Measurements from ENCODE around the gene DUOX2.
"Not testable (repeated sequence)": the region's sequence is repeated elsewhere in the genome, so short reads cannot be mapped to it uniquely, and the experiment has no call there.

Gene DUOX2

GRCh38 chr15:45089712-45090373 lies 24.1 kb downstream of the DUOX2 start:
- H3K4me3 ChIP-seq (ENCODE audit: low read depth in 1 of 2, low read length in 1 of 2), result no peak overlapping the region
- peaks cover 9% of the 10 kb centered on the region for H3K27me3 ChIP-seq
- no peaks in the 10 kb centered on the region for H3K36me3 ChIP-seq
- no peaks in the 10 kb centered on the region for H3K4me1 ChIP-seq (ENCODE audit: control insufficient read depth in 1 of 2, insufficient read depth in 1 of 2, low read depth in 1 of 2, low read length in 1 of 2)
- TF ChIP-seq CTCF (IDR thresholded peaks at IDR 0.05), result no peak
- H3K27ac ChIP-seq, result no peak overlapping the region
- H3K9me3 ChIP-seq, result no peaks in the 10 kb centered on the region

- TF ChIP-seq CTCF (IDR thresholded peaks at IDR 0.05), result no peak
- Histone ChIP-seq H3K9me3 (no peaks in the 10 kb centered on the region), H3K27ac (no peak overlapping the region), H3K27me3 (peaks cover 9% of the 10 kb centered on the region), H3K4me1 (ENCODE audit: control insufficient read depth in 1 of 2, insufficient read depth in 1 of 2, low read depth in 1 of 2, low read length in 1 of 2) (no peaks in the 10 kb centered on the region), H3K4me3 (ENCODE audit: low read depth in 1 of 2, low read length in 1 of 2) (no peak overlapping the region), H3K36me3 (no peaks in the 10 kb centered on the region)
These were observed 24.9 kb downstream of the DUOX2 start for GRCh38 chr15:45088801-45089711.

- Histone ChIP-seq H3K4me1 (ENCODE audit: control insufficient read depth in 1 of 2, insufficient read depth in 1 of 2, low read depth in 1 of 2, low read length in 1 of 2) (no peaks in the 10 kb centered on the region), H3K9me3 (no peaks in the 10 kb centered on the region), H3K36me3 (no peaks in the 10 kb centered on the region), H3K27ac (no peak overlapping the region), H3K4me3 (ENCODE audit: low read depth in 1 of 2, low read length in 1 of 2) (no peak overlapping the region), H3K27me3 (peaks cover 9% of the 10 kb centered on the region)
- TF ChIP-seq CTCF (IDR thresholded peaks at IDR 0.05), result no peak
These were observed 26.5 kb downstream of the DUOX2 start for GRCh38 chr15:45087513-45087912.

- Histone ChIP-seq H3K9me3 (no peaks in the 10 kb centered on the region), H3K27me3 (peaks cover 9% of the 10 kb centered on the region), H3K27ac (no peak overlapping the region), H3K4me1 (ENCODE audit: control insufficient read depth in 1 of 2, insufficient read depth in 1 of 2, low read depth in 1 of 2, low read length in 1 of 2) (no peaks in the 10 kb centered on the region), H3K36me3 (no peaks in the 10 kb centered on the region), H3K4me3 (ENCODE audit: low read depth in 1 of 2, low read length in 1 of 2) (no peak overlapping the region)
- no peak for TF ChIP-seq CTCF (IDR thresholded peaks at IDR 0.05)
These were observed 29.8 kb downstream of the DUOX2 start for GRCh38 chr15:45084163-45084562.

GRCh38 chr15:45083223-45083622 lies 30.7 kb downstream of the DUOX2 start:
- H3K36me3 ChIP-seq, result no peaks in the 10 kb centered on the region
- no peak overlapping the region for H3K4me3 ChIP-seq (ENCODE audit: low read depth in 1 of 2, low read length in 1 of 2)
- no peak overlapping the region for H3K27ac ChIP-seq
- no peak for TF ChIP-seq CTCF (IDR thresholded peaks at IDR 0.05)
- H3K4me1 ChIP-seq (ENCODE audit: control insufficient read depth in 1 of 2, insufficient read depth in 1 of 2, low read depth in 1 of 2, low read length in 1 of 2), result no peaks in the 10 kb centered on the region
- peaks cover 9% of the 10 kb centered on the region for H3K27me3 ChIP-seq
- no peaks in the 10 kb centered on the region for H3K9me3 ChIP-seq

- not testable (repeated sequence) for H3K27ac ChIP-seq; H3K4me3 ChIP-seq (ENCODE audit: low read depth in 1 of 2, low read length in 1 of 2); H3K9me3 ChIP-seq; H3K27me3 ChIP-seq; H3K36me3 ChIP-seq; H3K4me1 ChIP-seq (ENCODE audit: control insufficient read depth in 1 of 2, insufficient read depth in 1 of 2, low read depth in 1 of 2, low read length in 1 of 2)
These were observed 31.6 kb downstream of the DUOX2 start for GRCh38 chr15:45082412-45082811.

- not testable (repeated sequence) for H3K4me1 ChIP-seq (ENCODE audit: control insufficient read depth in 1 of 2, insufficient read depth in 1 of 2, low read depth in 1 of 2, low read length in 1 of 2); H3K27ac ChIP-seq; H3K27me3 ChIP-seq; H3K36me3 ChIP-seq; H3K4me3 ChIP-seq (ENCODE audit: low read depth in 1 of 2, low read length in 1 of 2); H3K9me3 ChIP-seq
These were observed 33.4 kb downstream of the DUOX2 start for GRCh38 chr15:45080593-45080992.

- H3K36me3 ChIP-seq; H3K4me3 ChIP-seq (ENCODE audit: low read depth in 1 of 2, low read length in 1 of 2); H3K4me1 ChIP-seq (ENCODE audit: control insufficient read depth in 1 of 2, insufficient read depth in 1 of 2, low read depth in 1 of 2, low read length in 1 of 2); H3K9me3 ChIP-seq; H3K27ac ChIP-seq; H3K27me3 ChIP-seq: not testable (repeated sequence)
These were observed 34.2 kb downstream of the DUOX2 start for GRCh38 chr15:45079628-45080246.

Data from neutrophil (primary cell).